Measurements from ENCODE around the gene ZCCHC7.

GRCh38 chr9:37246826-37247225 is 126.5 kb downstream of the ZCCHC7 start:
- TF ChIP-seq, protein P1, sequence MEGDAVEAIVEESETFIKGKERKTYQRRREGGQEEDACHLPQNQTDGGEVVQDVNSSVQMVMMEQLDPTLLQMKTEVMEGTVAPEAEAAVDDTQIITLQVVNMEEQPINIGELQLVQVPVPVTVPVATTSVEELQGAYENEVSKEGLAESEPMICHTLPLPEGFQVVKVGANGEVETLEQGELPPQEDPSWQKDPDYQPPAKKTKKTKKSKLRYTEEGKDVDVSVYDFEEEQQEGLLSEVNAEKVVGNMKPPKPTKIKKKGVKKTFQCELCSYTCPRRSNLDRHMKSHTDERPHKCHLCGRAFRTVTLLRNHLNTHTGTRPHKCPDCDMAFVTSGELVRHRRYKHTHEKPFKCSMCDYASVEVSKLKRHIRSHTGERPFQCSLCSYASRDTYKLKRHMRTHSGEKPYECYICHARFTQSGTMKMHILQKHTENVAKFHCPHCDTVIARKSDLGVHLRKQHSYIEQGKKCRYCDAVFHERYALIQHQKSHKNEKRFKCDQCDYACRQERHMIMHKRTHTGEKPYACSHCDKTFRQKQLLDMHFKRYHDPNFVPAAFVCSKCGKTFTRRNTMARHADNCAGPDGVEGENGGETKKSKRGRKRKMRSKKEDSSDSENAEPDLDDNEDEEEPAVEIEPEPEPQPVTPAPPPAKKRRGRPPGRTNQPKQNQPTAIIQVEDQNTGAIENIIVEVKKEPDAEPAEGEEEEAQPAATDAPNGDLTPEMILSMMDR (IDR thresholded peaks at IDR 0.05 in 2 of 3, conservative IDR thresholded peaks at IDR 0.05 in 1 of 3; ENCODE audit: control insufficient read depth in 2 of 3, extremely low read depth in 1 of 3, insufficient read depth in 1 of 3, low read depth in 3 of 3, low read length in 3 of 3): no peak
- no peak for TF ChIP-seq HDGF (IDR thresholded peaks at IDR 0.05)
- TF ChIP-seq, protein P2, sequence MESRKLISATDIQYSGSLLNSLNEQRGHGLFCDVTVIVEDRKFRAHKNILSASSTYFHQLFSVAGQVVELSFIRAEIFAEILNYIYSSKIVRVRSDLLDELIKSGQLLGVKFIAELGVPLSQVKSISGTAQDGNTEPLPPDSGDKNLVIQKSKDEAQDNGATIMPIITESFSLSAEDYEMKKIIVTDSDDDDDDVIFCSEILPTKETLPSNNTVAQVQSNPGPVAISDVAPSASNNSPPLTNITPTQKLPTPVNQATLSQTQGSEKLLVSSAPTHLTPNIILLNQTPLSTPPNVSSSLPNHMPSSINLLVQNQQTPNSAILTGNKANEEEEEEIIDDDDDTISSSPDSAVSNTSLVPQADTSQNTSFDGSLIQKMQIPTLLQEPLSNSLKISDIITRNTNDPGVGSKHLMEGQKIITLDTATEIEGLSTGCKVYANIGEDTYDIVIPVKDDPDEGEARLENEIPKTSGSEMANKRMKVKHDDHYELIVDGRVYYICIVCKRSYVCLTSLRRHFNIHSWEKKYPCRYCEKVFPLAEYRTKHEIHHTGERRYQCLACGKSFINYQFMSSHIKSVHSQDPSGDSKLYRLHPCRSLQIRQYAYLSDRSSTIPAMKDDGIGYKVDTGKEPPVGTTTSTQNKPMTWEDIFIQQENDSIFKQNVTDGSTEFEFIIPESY (IDR thresholded peaks at IDR 0.05): no peak
- TF ChIP-seq ESRRA (IDR thresholded peaks at IDR 0.05; ENCODE audit: low read length): no peak
- TF ChIP-seq POLR2A (IDR thresholded peaks at IDR 0.05; ENCODE audit: low read depth, low read length): no peak
- no peak for TF ChIP-seq CBFB (IDR thresholded peaks at IDR 0.05; ENCODE audit: low read depth)
- TF ChIP-seq ZSCAN29 (IDR thresholded peaks at IDR 0.05): no peak

All from GM12878 (cell line).